A673 (cell line): ENCODE data around the gene TMCC1.

Experiments
- EZH2 ChIP-seq: fragments of 200-600 bp; sonication (generic); IDR thresholded peaks from 2 replicates; pipeline ENCODE4 v1.6.1; 2017; ENCODE audit warnings: borderline replicate concordance, low read depth, mild to moderate bottlenecking, mixed read lengths, antibody characterized with exemption, low read length; ENCODE audit not compliant: poor library complexity, severe bottlenecking
- TF ChIP-seq, protein P1 (sequence below): fragments of 300-800, 200-600 bp; sonication (generic); conservative IDR thresholded peaks from 2 replicates; pipeline ENCODE4 v1.5.1; 2017; ENCODE audit warnings: low read depth, mild to moderate bottlenecking, antibody characterized with exemption, low read length, moderate library complexity, mixed read lengths

DNA sequence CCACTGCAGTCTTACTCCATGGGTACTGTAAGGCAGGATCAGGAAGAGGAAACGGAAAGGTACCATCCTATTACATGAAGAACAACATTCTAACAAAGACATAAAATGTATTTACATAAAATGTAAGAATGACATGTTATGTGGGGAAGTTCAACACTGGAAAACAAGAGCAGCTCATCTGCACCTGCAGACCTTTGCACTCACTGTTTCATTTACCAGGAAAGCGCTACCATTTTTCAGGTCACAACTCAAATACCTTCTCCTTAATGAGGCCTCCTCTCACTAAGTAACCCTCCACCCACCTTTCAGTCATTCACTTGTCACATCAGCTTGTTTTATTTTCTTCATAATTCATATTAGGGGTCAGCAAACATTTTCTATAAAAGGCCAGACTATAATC is 2.6 kb downstream of the TMCC1 start:
- TF ChIP-seq, protein P1, sequence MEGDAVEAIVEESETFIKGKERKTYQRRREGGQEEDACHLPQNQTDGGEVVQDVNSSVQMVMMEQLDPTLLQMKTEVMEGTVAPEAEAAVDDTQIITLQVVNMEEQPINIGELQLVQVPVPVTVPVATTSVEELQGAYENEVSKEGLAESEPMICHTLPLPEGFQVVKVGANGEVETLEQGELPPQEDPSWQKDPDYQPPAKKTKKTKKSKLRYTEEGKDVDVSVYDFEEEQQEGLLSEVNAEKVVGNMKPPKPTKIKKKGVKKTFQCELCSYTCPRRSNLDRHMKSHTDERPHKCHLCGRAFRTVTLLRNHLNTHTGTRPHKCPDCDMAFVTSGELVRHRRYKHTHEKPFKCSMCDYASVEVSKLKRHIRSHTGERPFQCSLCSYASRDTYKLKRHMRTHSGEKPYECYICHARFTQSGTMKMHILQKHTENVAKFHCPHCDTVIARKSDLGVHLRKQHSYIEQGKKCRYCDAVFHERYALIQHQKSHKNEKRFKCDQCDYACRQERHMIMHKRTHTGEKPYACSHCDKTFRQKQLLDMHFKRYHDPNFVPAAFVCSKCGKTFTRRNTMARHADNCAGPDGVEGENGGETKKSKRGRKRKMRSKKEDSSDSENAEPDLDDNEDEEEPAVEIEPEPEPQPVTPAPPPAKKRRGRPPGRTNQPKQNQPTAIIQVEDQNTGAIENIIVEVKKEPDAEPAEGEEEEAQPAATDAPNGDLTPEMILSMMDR, result no peak
- TF ChIP-seq EZH2, result no peak
